GM11168 (cell line): Measurements from ENCODE around the gene HPS3.

ENCODE experiments used
- in situ Hi-C: fragments of 300-500 bp; cut with MboI; formaldehyde crosslinking; loops from one replicate; pipeline ENCODE4 v1.12.0; 2022; ENCODE audit warnings: low sequenced_read_pairs; ENCODE audit not compliant: unreplicated experiment

The HPS3 gene

GRCh38 chr3:149119466-149119865 lies 10.0 kb upstream of the HPS3 start:
- in situ Hi-C loops: loop anchor here (5.0 to 10.0 kb wide), 2 partner anchors 153 to 165 kb away; no protein-coding TSS in a partner anchor

GRCh38 chr3:149120051-149120972 lies 9.1 kb upstream of the HPS3 start:
- in situ Hi-C loops: no loop called here

DNA sequence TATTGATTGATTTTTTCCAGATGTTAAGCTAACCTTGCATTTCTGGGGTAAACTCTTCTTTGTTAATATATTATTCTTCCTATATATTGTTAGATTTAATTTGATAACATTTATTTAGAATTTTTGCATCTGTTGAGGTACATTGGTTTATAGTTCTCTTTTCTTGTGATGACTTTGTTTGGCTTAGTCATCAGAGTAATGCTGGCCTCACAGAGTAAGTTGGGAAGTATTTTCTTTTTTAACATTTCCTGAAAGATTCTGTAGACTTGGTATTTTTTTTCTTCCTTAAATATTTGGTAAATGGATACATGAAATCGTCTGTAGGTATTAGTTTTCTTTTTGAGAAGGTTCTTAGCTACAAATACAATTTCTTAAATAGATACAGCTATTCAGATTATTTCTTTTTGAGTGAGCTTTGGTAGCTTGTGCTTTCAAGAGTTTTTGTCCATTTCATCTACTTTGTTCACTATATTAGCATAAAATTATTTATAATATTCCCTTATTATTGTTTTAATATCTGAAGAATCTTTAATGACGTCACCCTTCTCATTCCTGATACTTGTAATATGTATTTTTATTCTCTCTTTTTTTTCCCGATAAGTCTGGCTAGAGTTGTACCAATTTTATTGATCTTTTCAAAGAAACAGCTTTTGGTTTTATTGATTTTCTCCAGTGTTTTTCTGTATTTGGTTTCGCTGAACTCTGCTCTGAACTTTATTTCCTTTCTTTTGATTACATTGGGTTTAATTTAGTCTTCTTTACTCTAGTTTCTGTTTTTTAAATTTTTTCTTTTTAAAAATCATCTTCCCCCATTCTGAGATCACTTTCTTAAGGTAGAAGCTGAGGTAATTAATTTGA lies 6.5 kb upstream of the HPS3 start:
- in situ Hi-C loops: no loop called here

- in situ Hi-C loops: no loop called here
These were observed 617 bp upstream of the HPS3 start for GRCh38 chr3:149128821-149129220.

GRCh38 chr3:149131589-149131988 lies 2.2 kb downstream of the HPS3 start:
- in situ Hi-C loops: no loop called here

DNA sequence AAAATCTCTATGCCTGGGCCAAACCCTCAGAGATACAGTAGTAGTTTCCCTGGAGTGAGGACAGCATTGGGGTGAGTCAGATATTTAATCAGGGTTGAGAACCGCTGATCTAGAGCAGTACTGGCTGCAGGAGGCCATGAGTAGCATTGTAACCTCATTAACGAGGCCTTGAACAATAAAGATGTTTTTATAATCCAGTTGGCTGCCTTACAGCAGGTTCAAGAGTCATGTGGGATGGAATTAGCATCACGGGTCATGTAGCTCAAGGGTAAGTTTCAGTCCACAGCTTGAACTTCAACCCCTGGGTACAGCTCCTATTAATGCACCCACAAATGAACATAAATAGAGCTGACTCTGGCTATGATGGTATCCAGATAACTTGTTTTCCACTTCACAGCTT lies 5.1 kb downstream of the HPS3 start:
- in situ Hi-C loops: no loop called here

GRCh38 chr3:149142682-149143081 lies 13.2 kb downstream of the HPS3 start:
- in situ Hi-C loops: no loop called here

GRCh38 chr3:149145356-149145755 lies 15.9 kb downstream of the HPS3 start:
- in situ Hi-C loops: no loop called here

DNA sequence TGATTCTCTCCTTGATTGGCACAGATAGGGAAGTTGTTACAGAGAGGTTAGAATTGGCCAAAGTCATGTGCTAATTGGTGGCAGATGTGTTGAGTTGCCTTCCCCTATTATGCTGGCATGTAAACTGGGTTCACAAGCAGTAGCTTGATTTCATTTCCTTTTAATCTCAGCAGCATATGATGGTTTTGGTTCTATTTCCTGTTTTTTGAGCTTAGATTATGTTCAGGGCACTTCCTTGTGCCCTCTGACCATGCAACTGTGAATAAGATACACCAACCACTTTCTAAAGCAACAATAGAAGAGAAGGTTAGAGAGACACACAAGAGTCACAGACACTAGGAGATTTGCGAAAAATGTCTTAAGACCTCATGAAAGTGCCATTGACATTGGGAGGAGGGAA lies 16.5 kb downstream of the HPS3 start:
- in situ Hi-C loops: no loop called here

- in situ Hi-C loops: no loop called here
These were observed 21.0 kb downstream of the HPS3 start for GRCh38 chr3:149150436-149150835.

- in situ Hi-C loops: no loop called here
These were observed 22.4 kb downstream of the HPS3 start for GRCh38 chr3:149151843-149152242.

- in situ Hi-C loops: no loop called here
These were observed 23.0 kb downstream of the HPS3 start for GRCh38 chr3:149152420-149152819.

DNA sequence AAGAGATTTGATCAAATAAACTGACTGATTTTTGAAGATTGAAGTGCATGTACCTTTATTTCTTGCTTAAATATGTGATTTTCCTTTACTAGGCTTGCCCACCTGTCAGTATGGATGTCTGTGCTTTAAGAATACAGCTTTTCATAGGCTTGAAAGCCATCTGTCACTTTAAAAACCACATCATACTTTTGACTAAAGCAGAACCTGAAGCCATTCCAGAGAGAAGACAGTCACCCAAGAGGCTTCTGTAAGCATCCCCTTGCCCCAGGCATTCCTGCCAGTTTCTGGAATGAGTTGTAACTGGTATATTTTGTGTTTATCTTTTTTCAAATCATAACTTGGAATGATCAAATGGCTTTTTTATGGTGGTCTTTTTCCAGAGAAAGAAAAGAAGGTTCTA lies 24.0 kb downstream of the HPS3 start:
- in situ Hi-C loops: no loop called here

GRCh38 chr3:149160754-149161300 lies 31.4 kb downstream of the HPS3 start:
- in situ Hi-C loops: no loop called here

DNA sequence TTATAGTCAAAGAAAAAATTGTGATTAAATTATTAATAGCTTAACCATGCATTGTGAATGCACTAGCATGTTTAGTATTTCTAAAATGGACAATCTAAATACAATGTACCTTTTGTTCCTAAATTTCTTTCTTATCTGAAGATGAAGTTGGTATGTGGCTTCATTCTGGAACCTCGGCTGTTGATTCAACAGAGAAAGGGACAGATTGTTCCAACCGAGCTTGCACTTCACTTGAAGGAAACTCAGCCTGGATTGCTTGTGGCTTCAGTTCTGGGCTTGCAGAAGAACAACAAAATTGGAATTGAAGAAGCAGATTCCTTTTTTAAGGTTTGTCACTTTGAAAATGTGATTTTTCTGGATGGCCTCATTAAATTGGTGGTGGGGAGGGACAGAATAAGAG lies 32.6 kb downstream of the HPS3 start:
- in situ Hi-C loops: no loop called here

- in situ Hi-C loops: no loop called here
These were observed 33.6 kb downstream of the HPS3 start for GRCh38 chr3:149163066-149163465.

DNA sequence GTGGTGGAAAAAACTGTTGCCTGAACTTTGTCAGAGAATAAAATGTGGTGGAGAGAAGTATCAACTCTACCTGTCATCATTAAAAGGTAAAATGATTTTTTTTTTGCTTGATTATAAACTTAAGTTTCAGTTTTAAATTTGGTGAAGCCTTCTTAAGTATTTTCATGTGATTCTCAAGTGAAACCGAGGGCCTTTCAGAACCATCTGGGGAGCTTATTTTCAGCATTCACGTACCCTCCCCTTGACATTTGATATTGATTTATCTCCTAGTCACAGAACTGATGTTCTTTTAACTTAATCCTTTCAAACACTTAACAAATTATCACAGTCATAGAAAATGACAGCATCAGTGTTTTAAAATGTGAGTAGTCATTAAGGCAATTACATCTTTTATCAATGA lies 38.5 kb downstream of the HPS3 start:
- in situ Hi-C loops: no loop called here

DNA sequence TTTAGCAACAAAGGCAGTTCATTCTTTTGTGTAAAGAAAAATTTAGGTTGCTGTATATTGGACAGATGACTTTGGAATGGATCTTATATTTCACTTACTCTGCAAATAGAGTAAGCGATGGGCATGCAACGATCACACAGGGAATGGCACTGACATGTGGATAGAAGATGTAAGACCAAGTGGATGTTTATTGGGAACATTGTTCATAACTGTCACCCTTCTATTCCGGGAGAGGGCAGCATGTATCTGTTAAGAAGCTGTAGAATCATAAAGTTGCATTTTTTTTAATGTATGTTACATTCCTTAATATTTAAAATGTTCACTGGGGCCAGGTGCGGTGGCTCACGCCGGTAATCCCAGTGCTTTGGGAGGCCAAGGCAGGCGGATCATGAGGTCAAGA lies 41.2 kb downstream of the HPS3 start:
- in situ Hi-C loops: no loop called here

DNA sequence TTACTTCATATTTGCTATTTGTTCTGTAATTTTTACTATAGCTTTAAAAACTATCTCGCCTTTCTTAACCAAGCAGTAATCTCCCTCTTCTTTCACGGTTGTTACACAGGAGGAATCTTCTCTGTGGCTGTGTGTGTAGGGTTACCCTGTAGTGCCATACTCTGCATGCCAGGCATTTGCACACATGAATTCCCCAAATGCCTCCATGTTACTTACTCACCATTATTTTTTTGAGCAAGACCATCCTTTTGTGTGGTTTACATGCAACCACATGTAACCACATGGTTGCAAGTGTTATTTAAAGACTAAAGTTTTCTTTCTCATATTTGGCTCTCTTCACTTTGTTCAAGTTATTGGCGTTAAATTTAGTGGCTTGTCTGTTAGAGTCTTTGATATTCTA lies 45.5 kb downstream of the HPS3 start:
- in situ Hi-C loops: no loop called here

GRCh38 chr3:149177122-149177521 lies 47.7 kb downstream of the HPS3 start:
- in situ Hi-C loops: no loop called here

GRCh38 chr3:149179220-149179619 lies 49.8 kb downstream of the HPS3 start:
- in situ Hi-C loops: no loop called here
